Activated T-helper 1 cell treated with Interleukin-2 at 50 U/mL for 16 hours (primary cell): ENCODE results near the gene KRTAP10-10.
"Not testable (repeated sequence)": the region's sequence is repeated elsewhere in the genome, so short reads cannot be mapped to it uniquely, and the experiment has no call there.

Source experiments
- DNase-seq: peaks from one replicate; pipeline ENCODE4 v3.0.0-alpha.2; 2020; ENCODE audit warnings: low read depth

KRTAP10-10 gene

GRCh38 chr21:44637018-44637850 lies at the start of gene KRTAP10-10:
Gene KRTAP10-10 (plus strand): TSS chr21:44637356. CDS start chr21:44637418, 62 bp downstream.
- DNase-seq = no peak

DNA sequence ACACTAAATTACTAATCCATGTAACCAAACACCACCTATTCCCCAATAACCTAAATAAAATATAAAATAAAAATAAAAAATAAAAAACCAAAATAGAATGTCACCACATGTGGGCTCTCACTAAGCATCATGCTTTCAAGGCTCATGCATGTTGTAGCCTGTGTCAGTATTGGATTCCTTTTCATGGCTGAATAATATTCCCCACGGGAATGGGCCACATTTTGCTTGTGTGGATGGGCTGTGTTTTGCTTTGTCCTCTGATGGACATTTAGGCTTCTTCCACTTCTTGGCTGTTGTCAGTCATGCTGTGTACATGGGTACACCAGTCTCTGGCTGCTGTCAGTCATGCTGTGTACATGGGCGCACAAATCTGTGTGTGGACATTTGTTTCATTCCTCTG lies 48.1 kb upstream of the KRTAP10-10 start:
- no peak for DNase-seq

GRCh38 chr21:44589586-44590305 lies 47.4 kb upstream of the KRTAP10-10 start:
- DNase-seq = no peak

DNA sequence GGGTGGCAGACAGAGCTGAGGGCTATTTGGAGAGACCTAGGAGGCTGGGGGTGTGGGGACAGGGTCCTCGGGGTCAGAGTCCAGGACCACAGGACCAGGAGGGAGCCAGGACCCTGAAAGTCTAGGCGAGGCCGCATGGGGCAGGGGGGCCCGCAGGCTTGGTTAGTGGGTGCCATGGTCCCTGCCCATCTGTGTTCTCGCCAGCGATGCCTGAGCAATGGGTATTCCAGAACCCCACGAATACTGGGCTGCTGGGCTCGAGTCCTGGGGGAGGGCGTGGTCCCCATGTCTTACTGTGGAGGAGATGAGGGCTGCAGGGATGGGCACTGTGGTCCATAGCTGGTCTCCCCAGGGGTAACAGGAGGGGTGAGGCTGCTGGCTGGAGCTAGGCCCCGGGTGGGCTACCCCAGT lies 46.8 kb upstream of the KRTAP10-10 start:
- DNase-seq = no peak

DNA sequence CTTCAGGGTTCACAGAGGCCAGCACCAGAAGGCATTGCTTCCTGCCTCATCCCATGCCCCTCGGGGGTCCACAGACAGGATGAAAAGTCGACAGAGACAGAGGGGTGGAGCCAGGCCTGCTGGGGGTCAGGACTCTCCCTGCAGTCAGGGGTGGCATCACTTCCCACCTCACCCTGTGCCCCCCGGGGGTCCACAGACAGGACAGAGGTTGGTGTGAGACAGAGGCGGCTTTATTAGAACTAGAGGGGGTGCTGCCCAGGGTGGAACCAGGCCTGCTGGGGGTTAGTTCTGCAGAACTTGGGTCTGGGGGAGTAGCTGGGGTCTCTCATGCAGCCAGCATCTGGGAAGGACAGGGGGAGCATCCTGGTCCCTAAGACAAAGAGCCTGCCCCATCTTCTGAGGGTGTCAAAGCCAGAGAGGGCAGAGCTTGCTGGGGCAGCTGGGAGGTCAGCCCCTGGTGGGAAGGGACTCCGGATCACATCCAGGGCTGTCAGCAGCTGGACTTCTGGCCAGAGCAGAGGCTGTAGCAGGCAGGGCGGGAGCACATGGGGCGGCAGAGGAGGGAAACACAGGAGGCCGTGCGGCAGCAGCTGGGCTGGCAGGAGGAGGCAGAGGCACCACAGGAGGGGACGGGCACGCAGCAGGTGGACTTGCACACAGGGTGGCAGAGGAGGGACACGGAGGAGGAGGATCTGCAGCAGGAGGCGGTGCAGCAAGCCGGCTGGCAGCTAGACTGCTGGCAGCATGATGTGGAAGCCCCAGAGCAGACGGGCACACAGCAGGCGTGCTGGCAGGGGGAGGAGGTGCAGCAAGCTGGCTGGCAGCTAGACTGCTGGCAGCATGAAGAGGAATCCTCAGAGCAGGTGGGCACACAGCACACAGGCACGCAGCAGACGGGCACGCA lies 46.0 kb upstream of the KRTAP10-10 start:
- DNase-seq = not testable (repeated sequence)

GRCh38 chr21:44591801-44592130 lies 45.4 kb upstream of the KRTAP10-10 start:
- DNase-seq = not testable (repeated sequence)

DNA sequence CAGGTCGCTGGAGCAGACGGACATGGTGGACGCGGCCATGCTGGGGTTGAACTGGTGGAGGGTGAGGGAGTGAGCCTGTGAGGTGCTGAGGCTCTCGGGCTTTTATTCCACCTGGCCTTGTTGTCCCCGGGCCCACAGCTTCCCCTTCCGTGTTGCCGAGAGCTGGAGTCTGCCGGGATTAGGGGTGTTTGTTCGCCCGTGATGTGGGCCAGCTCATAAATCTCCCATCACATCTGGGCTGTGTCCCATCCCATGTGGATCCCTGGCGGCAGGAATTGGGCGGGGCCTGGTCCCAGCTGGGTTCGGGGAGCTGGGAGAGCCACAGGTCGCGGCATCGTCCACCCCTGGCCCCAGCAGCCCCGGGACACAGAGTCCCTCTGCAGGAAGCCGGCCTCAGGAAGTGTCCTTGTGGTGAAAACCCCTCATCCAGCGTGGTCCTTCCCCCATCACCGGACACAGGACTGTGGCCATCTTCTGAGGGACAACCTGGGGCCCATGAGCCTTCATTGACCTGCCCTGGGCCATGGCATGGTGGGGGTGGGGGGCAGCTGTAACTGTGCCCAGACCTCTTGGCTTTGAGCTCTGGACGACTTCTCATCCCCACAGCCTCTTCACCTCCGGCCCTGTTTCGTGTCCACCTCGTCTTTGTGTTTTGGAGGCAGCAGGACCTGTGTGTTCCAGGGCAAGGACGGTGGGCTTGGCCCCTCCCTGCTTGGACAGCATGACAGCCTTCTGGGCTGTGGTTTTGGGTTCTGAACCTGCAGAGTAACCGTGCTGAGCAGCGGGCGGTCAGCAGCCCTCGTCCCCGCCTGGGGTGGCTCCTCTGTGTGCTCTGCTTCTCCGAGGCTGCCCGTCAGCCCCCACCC lies 44.5 kb upstream of the KRTAP10-10 start, which contains the start of gene KRTAP10-6:
TSS of gene KRTAP10-6 (minus strand) at position 60 of the 866 bp plus-strand sequence. CDS start at position 39, 21 bp downstream.
- DNase-seq = no peak

- DNase-seq = no peak
Observed at GRCh38 chr21:44593598-44594405, 43.4 kb upstream of the KRTAP10-10 start.

- no peak for DNase-seq
Observed at GRCh38 chr21:44594406-44594916, 42.7 kb upstream of the KRTAP10-10 start.

DNA sequence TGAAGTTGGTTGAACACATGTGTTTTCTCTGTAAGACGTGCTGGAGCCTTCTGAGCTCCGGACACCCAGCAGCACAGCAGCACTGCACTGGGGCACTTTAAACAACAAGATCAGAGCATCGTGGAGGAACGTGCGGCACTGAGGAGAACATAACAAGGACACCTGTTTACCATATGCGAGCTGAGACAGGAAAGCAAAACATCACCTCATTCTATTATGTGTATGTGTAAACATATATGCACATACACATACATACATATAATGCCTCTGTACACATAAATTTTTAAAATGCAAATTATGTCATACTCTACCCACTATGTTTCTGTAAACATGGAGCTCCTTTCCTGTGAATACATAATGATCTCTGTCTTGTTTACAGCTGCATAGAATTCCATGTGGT lies 41.6 kb upstream of the KRTAP10-10 start:
- no peak for DNase-seq

- no peak for DNase-seq
Observed at GRCh38 chr21:44596068-44596725, 41.0 kb upstream of the KRTAP10-10 start.

GRCh38 chr21:44598061-44598460 lies 39.1 kb upstream of the KRTAP10-10 start:
- no peak for DNase-seq

DNA sequence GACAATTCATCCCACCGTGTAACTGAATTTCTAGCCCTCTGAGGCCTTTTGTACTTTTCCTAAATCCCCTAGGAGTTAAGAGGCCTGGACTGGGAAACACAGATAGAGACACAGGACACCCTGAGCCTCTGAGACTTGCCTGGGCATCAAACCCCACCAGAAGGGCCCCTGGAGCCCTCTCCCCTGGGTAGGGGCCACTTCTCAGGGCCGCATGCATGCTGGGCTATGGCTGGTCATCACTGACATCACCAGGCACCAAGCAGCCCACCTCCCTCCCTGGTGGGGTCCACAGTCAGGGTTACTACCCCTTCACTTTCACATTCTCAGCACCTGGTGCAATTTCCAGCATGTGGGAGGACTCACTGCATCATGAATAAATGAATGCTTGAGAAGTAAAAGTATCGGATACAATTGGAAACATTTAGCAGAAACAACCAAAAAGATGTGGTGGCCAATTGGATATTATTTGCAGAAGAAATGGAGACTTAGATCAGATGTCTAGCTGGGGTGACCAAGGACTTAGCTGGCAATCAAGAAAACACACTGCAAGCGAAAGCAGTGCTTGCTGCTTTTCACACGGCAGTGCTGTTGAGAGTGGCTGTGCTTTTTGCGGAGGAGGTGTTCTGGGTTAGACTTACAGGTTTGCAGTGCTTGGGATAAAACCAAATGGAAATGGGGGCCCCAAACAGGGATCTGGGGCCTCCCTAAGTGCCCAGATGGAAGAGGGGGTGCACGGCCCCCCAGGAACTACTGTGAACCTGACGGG lies 37.7 kb upstream of the KRTAP10-10 start:
- no peak for DNase-seq

- DNase-seq = not testable (repeated sequence)
Observed at GRCh38 chr21:44600118-44600978, 36.8 kb upstream of the KRTAP10-10 start, which contains the start of gene KRTAP10-7. Gene KRTAP10-7 (plus strand): TSS chr21:44600597. CDS start chr21:44600622, 25 bp downstream.

DNA sequence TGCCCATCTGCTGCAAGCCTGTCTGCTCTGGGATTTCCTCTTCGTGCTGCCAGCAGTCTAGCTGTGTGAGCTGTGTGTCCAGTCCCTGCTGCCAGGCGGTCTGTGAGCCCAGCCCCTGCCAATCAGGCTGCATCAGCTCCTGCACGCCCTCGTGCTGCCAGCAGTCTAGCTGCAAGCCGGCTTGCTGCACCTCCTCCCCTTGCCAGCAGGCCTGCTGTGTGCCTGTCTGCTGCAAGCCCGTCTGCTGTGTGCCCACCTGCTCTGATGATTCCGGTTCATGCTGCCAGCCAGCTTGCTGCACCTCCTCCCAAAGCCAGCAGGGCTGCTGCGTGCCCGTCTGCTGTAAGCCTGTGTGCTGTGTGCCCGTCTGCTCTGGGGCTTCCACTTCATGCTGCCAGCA lies 36.1 kb upstream of the KRTAP10-10 start:
- not testable (repeated sequence) for DNase-seq

DNA sequence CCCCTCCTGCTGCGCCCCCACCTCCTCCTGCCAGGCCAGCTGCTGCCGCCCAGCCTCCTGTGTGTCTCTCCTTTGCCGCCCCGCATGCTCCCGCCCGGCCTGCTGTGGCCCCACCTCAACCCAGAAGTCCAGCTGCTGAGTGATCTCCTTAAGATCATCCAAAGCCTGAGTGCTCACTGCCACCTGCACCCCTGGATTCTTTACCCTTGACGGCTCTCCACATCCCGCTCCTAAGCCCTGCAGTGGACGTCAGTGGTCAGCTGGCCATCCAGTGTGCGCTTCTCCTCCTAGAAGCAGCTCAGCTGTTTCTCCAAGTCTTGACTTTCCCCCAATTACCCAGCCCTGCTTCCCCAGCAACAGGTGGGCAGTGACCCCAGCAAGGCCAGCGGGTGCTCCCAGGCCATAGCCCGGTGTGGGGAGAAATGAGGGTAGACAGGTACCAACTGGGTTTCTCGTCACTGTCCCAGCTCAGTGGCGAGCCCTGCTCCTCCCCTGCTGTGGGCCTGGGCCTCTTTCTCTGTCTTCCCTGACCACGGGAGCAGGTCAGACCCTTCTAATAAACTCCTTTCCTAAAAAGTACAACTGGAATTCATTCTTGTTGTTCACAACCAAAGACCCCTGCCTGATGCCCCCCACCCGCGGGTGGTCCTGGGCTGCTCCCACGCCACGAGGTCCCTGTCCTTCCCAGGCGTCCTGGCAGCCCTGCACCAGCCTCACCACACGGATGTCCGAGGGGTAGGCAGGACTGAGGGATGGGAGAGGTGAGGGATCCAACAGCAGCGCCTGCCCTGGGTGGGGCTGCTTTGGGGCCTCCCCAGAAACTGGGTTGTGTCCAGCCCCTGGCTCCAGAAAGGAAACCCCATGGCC lies 35.3 kb upstream of the KRTAP10-10 start:
- DNase-seq = no peak

DNA sequence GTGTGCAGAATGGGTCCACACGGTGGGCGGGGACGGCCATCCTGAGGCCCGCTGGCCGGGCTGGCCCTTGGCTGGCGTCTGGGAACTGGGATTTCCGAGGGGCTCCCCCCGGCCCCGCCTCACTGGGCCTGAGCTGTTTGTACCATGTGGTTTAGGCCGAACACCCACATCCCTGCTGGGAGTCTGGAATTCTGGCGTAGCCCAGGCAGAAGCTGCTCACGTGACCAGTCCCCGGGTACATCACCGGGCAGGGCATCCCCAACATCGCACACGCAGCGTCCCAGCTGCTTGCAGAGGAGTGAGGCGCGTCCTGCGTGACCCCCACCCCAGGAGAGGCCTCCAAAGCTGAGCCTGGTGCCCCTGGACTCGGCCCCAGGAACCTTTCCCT lies 34.7 kb upstream of the KRTAP10-10 start:
- no peak for DNase-seq
